ENCODE data around the gene P4HA2. TPM values are rescaled to one million over a fixed set of nuclear protein-coding genes. Genes with fewer than 3 reads are reported as not detected.

The P4HA2 gene
- total and polyA plus RNA-seq, 9 of the 15 experiments (the other 6 are each of a cell fraction or from before 2014, with no cell fraction given) = 9.6 to 50.0 (median 12.7) TPM

DNA sequence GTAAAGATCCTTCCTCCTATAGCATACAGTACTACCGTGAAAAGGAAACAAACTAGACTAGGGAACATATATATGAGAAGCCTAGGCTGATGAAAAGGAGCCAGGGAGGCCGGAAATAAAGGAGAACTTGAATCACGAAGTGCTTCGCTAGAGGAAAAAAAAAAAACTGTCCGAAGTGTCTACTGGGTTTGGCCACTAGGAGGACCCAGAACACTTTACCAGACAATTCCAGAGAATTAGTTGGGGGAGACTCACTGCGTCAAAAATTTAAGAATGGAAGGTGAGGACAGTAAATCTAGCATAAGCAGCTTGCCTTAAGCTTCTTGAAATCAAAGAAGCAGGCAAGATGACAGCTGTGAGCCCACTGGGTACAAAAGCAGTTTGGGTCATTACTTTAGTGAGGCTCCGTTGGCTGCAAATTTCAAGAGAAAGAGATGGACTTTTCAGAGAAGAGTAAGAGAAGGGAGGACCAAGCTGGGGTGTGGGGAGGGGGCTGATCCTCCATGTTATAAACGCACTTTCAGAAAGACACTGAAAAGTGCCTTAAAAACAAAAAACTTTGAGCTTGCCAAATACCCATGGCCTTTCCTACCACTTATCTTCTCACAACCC lies 47.4 kb downstream of the P4HA2 start (continued):
- TF ChIP-seq CHD4 (IDR thresholded peaks at IDR 0.05; ENCODE audit: insufficient read depth, insufficient replicate concordance, low read depth, low read length, poor library complexity, severe bottlenecking) (peak; percentile 17), MECOM (CRISPR knock-in tag; IDR thresholded peaks at IDR 0.05) (no peak), CREB1 (IDR thresholded peaks at IDR 0.05) (no peak), CREB1 (CRISPR knock-in tag; IDR thresholded peaks at IDR 0.05) (0 out of 2 replicates have a peak, but pooled peaks have one; percentile 24), NR2C2 (CRISPR knock-in tag; IDR thresholded peaks at IDR 0.05) (peak; percentile 41; the same call in 1 of the 2 replicates), NR2C2 (tag; IDR thresholded peaks at IDR 0.05) (no peak), ETV1 (tag; conservative IDR thresholded peaks at IDR 0.05; ENCODE audit: low read depth) (peak; percentile 79), NFRKB (IDR thresholded peaks at IDR 0.05; ENCODE audit: low read depth) (0 out of 2 replicates have a peak, but pooled peaks have one; percentile 46), ARNT (IDR thresholded peaks at IDR 0.05) (peak in 1 of 2 experiments; percentile 78; a peak in 1 of 4 replicates), CBFA2T2 (conservative IDR thresholded peaks at IDR 0.05) (no peak), DDX20 (tag; IDR thresholded peaks at IDR 0.05; ENCODE audit: low read depth) (peak; percentile 25; the same call in 1 of the 2 replicates), SMARCA5 (IDR thresholded peaks at IDR 0.05) (no peak), DPF2 (IDR thresholded peaks at IDR 0.05) (0 out of 2 replicates have a peak, but pooled peaks have one; percentile 9), RBM22 (IDR thresholded peaks at IDR 0.05; ENCODE audit: low read depth, low read length, poor library complexity, severe bottlenecking) (no peak), RCOR1 (IDR thresholded peaks at IDR 0.05; ENCODE audit: borderline replicate concordance in 1 of 2, low read depth in 2 of 2, low read length in 2 of 2) (peak in 1 of 2 experiments; percentile 63; a peak in 1 of 4 replicates), RBFOX2 (IDR thresholded peaks at IDR 0.05; ENCODE audit: low read depth, low read length) (no peak)
- TF ChIP-seq, protein P1, sequence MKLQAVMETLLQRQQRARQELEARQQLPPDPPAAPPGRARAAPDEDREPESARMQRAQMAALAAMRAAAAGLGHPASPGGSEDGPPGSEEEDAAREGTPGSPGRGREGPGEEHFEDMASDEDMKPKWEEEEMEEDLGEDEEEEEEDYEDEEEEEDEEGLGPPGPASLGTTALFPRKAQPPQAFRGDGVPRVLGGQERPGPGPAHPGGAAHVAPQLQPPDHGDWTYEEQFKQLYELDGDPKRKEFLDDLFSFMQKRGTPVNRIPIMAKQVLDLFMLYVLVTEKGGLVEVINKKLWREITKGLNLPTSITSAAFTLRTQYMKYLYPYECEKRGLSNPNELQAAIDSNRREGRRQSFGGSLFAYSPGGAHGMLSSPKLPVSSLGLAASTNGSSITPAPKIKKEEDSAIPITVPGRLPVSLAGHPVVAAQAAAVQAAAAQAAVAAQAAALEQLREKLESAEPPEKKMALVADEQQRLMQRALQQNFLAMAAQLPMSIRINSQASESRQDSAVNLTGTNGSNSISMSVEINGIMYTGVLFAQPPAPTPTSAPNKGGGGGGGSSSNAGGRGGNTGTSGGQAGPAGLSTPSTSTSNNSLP (IDR thresholded peaks at IDR 0.05; ENCODE audit: borderline replicate concordance, low read depth, low read length) = 0 out of 2 replicates have a peak, but pooled peaks have one; percentile 35
- TF ChIP-seq, protein P2, sequence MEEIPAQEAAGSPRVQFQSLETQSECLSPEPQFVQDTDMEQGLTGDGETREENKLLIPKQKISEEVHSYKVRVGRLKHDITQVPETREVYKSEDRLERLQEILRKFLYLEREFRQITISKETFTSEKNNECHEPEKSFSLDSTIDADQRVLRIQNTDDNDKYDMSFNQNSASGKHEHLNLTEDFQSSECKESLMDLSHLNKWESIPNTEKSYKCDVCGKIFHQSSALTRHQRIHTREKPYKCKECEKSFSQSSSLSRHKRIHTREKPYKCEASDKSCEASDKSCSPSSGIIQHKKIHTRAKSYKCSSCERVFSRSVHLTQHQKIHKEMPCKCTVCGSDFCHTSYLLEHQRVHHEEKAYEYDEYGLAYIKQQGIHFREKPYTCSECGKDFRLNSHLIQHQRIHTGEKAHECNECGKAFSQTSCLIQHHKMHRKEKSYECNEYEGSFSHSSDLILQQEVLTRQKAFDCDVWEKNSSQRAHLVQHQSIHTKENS (CRISPR knock-in tag; IDR thresholded peaks at IDR 0.05) = no peak
- TF ChIP-seq, protein P3, sequence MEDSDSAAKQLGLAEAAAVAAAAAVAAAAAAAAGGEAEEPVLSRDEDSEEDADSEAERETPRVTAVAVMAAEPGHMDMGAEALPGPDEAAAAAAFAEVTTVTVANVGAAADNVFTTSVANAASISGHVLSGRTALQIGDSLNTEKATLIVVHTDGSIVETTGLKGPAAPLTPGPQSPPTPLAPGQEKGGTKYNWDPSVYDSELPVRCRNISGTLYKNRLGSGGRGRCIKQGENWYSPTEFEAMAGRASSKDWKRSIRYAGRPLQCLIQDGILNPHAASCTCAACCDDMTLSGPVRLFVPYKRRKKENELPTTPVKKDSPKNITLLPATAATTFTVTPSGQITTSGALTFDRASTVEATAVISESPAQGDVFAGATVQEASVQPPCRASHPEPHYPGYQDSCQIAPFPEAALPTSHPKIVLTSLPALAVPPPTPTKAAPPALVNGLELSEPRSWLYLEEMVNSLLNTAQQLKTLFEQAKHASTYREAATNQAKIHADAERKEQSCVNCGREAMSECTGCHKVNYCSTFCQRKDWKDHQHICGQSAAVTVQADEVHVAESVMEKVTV (CRISPR knock-in tag; IDR thresholded peaks at IDR 0.05) = peak; percentile 48; the same call in 1 of the 2 replicates
- TF ChIP-seq, protein P4, sequence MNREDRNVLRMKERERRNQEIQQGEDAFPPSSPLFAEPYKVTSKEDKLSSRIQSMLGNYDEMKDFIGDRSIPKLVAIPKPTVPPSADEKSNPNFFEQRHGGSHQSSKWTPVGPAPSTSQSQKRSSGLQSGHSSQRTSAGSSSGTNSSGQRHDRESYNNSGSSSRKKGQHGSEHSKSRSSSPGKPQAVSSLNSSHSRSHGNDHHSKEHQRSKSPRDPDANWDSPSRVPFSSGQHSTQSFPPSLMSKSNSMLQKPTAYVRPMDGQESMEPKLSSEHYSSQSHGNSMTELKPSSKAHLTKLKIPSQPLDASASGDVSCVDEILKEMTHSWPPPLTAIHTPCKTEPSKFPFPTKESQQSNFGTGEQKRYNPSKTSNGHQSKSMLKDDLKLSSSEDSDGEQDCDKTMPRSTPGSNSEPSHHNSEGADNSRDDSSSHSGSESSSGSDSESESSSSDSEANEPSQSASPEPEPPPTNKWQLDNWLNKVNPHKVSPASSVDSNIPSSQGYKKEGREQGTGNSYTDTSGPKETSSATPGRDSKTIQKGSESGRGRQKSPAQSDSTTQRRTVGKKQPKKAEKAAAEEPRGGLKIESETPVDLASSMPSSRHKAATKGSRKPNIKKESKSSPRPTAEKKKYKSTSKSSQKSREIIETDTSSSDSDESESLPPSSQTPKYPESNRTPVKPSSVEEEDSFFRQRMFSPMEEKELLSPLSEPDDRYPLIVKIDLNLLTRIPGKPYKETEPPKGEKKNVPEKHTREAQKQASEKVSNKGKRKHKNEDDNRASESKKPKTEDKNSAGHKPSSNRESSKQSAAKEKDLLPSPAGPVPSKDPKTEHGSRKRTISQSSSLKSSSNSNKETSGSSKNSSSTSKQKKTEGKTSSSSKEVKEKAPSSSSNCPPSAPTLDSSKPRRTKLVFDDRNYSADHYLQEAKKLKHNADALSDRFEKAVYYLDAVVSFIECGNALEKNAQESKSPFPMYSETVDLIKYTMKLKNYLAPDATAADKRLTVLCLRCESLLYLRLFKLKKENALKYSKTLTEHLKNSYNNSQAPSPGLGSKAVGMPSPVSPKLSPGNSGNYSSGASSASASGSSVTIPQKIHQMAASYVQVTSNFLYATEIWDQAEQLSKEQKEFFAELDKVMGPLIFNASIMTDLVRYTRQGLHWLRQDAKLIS (CRISPR knock-in tag; IDR thresholded peaks at IDR 0.05) = no peak

All from K562 (cell line).